HepG2 (cell line): ENCODE data around the gene VRK2. TPM values are rescaled to one million over a fixed set of nuclear protein-coding genes. Genes with fewer than 3 reads are reported as not detected.

Experiments used
- AFF4 ChIP-seq: sonication (generic); formaldehyde crosslinking; IDR thresholded peaks from 2 replicates; pipeline ENCODE4 v1.4.0; 2020; ENCODE audit warnings: missing genetic modification reagents
- ASH2L ChIP-seq: fragments of 300-600, 200-600 bp; sonication (generic); IDR thresholded peaks from 2 replicates; pipeline ENCODE4 v1.7.0; 2017; ENCODE audit warnings: low read depth, mild to moderate bottlenecking, moderate library complexity, mixed read lengths, low read length; ENCODE audit not compliant: insufficient read length
- GATAD2A ChIP-seq: IDR thresholded peaks from 2 replicates; pipeline ENCODE4 v1.6.1; 2016
- HDAC1 ChIP-seq: sonication (generic); formaldehyde crosslinking; IDR thresholded peaks from 2 replicates; pipeline ENCODE4 v1.5.1; 2020; ENCODE audit warnings: mild to moderate bottlenecking, missing genetic modification reagents
- HDAC2 ChIP-seq: sonication (generic); formaldehyde crosslinking; IDR thresholded peaks from 2 replicates; pipeline ENCODE4 v1.4.0; 2020; ENCODE audit warnings: missing genetic modification reagents
- HNRNPH1 ChIP-seq: fragments of 200-400 bp; formaldehyde crosslinking; optimal IDR thresholded peaks from 2 replicates; pipeline ENCODE3; 2017; ENCODE audit warnings: mild to moderate bottlenecking, low read depth, low read length
- MXD4 ChIP-seq: IDR thresholded peaks from 2 replicates; pipeline ENCODE4 v1.6.1; 2016; ENCODE audit warnings: mild to moderate bottlenecking, missing biosample characterization, missing genetic modification reagents
- NBN ChIP-seq: fragments of 450-650 bp; conservative IDR thresholded peaks from 2 replicates; pipeline ENCODE4 v1.6.1; 2017
- RNF219 ChIP-seq: sonication (generic); formaldehyde crosslinking; IDR thresholded peaks from 2 replicates; pipeline ENCODE4 v1.5.0; 2020; ENCODE audit warnings: mild to moderate bottlenecking, missing genetic modification reagents
- SMAD9 ChIP-seq: sonication (generic); formaldehyde crosslinking; IDR thresholded peaks from 2 replicates; pipeline ENCODE4 v1.5.1; 2020; ENCODE audit warnings: mild to moderate bottlenecking, missing genetic modification reagents
- SNAPC5 ChIP-seq: sonication (generic); formaldehyde crosslinking; IDR thresholded peaks from 2 replicates; pipeline ENCODE4 v1.8.1; 2023; ENCODE audit warnings: mild to moderate bottlenecking, missing genetic modification reagents, borderline replicate concordance
- XRCC5 ChIP-seq: fragments of 200-400 bp; formaldehyde crosslinking; optimal IDR thresholded peaks from 2 replicates; pipeline ENCODE3; 2017; ENCODE audit warnings: mild to moderate bottlenecking, low read length
- ZBTB7A ChIP-seq: sonication (generic); formaldehyde crosslinking; IDR thresholded peaks from 2 replicates; pipeline ENCODE4 v1.8.0; 2022; ENCODE audit warnings: mild to moderate bottlenecking, missing genetic modification reagents
- ZBTB7B ChIP-seq: sonication (generic); formaldehyde crosslinking; IDR thresholded peaks from 2 replicates; pipeline ENCODE4 v1.4.0; 2020; ENCODE audit warnings: missing genetic modification reagents
- ZNF160 ChIP-seq: sonication (generic); formaldehyde crosslinking; IDR thresholded peaks from 2 replicates; pipeline ENCODE4 v1.8.0; 2022; ENCODE audit warnings: mild to moderate bottlenecking, inconsistent platforms, missing genetic modification reagents
- ZNF275 ChIP-seq: sonication (generic); formaldehyde crosslinking; IDR thresholded peaks from 2 replicates; pipeline ENCODE4 v1.8.0; 2022; ENCODE audit warnings: missing genetic modification reagents, mild to moderate bottlenecking, inconsistent platforms, borderline replicate concordance
- ZNF331 ChIP-seq: sonication (generic); formaldehyde crosslinking; IDR thresholded peaks from 2 replicates; pipeline ENCODE4 v1.4.0; 2020; ENCODE audit warnings: missing genetic modification reagents
- ZNF382 ChIP-seq: sonication (generic); formaldehyde crosslinking; IDR thresholded peaks from 2 replicates; pipeline ENCODE4 v1.5.0; 2020; ENCODE audit warnings: missing genetic modification reagents, mild to moderate bottlenecking, borderline replicate concordance
- ZNF543 ChIP-seq: sonication (generic); formaldehyde crosslinking; IDR thresholded peaks from 2 replicates; pipeline ENCODE4 v1.4.0; 2020; ENCODE audit warnings: mild to moderate bottlenecking, missing genetic modification reagents
- ZNF773 ChIP-seq: sonication (generic); formaldehyde crosslinking; IDR thresholded peaks from 2 replicates; pipeline ENCODE4 v1.4.0; 2020; ENCODE audit warnings: missing genetic modification reagents, borderline replicate concordance
- ZNF776 ChIP-seq: sonication (generic); formaldehyde crosslinking; IDR thresholded peaks from 2 replicates; pipeline ENCODE4 v1.4.0; 2020; ENCODE audit warnings: mild to moderate bottlenecking, missing genetic modification reagents
- ZNF879 ChIP-seq: sonication (generic); formaldehyde crosslinking; IDR thresholded peaks from 2 replicates; pipeline ENCODE4 v1.8.1; 2023; ENCODE audit warnings: missing genetic modification reagents
- polyA plus RNA-seq, 8 experiments: library from polyadenylated mRNA; depleted of rRNA in 3 of 8; stranded (reverse) in 7 of 8; unstranded in 1 of 8; fragments of >200 nt; fragmentation: Illumina TruSeq in 4 of 8; extraction: Trizol in 4 of 8; gene quantifications; 2 replicates each; pipeline versions ENCODE4 v1.2.1 to v1.2.3, GENCODE V29; 2011 to 2016; ENCODE audit warnings: low read depth in 4 of 8, missing spikeins in 1 of 8, mixed read lengths in 1 of 8; ENCODE audit not compliant: insufficient read depth in 1 of 8
- total RNA-seq, 5 experiments: library from RNA; depleted of rRNA; stranded (reverse); fragments of >200 nt; fragmentation: Illumina TruSeq; extraction: Trizol; gene quantifications; 2 replicates each; pipeline ENCODE4 v1.2.3, GENCODE V29; 2016; ENCODE audit warnings: low read depth in 1 of 5

Gene VRK2
- total and polyA plus RNA-seq, 2 of the 13 experiments (the other 11 are each of a cell fraction or from before 2014, with no cell fraction given), result 13.3 to 29.1 TPM

- TF ChIP-seq AFF4 (CRISPR knock-in tag), result no peak
- no peak for TF ChIP-seq ZNF776
- TF ChIP-seq MXD4 (CRISPR knock-in tag), result peak; percentile 53; the same call in 1 of the 2 replicates
- no peak for TF ChIP-seq ZBTB7A
- TF ChIP-seq ZBTB7B (CRISPR knock-in tag), result no peak
- TF ChIP-seq HNRNPH1, result no peak
- no peak for TF ChIP-seq NBN
- TF ChIP-seq ZNF331 (CRISPR knock-in tag), result peak; percentile 90
- peak; percentile 90 for TF ChIP-seq HDAC2 (CRISPR knock-in tag)
- TF ChIP-seq ZNF160 (CRISPR knock-in tag), result no peak
- no peak for TF ChIP-seq ZNF382 (CRISPR knock-in tag)
- TF ChIP-seq SMAD9 (CRISPR knock-in tag), result no peak
- TF ChIP-seq HDAC1 (CRISPR knock-in tag), result peak; percentile 35
- TF ChIP-seq ZNF543 (CRISPR knock-in tag), result no peak
- TF ChIP-seq GATAD2A (CRISPR knock-in tag), result peak; percentile 97
- no peak for TF ChIP-seq ZNF275 (CRISPR knock-in tag)
- TF ChIP-seq RNF219 (CRISPR knock-in tag), result no peak
- TF ChIP-seq ZNF879, result no peak
- no peak for TF ChIP-seq XRCC5
- TF ChIP-seq ZNF773, result no peak
- peak; percentile 93 for TF ChIP-seq ASH2L
- no peak for TF ChIP-seq SNAPC5 (CRISPR knock-in tag)
Measured at GRCh38 chr2:58204195-58204959, 157.8 kb downstream of the VRK2 start (continued).
